AML-193 (cell line): Measurements from ENCODE around the gene LY86.

ENCODE experiments used
- DNase-seq, 2 experiments: peaks; one replicate each; lab custom pipeline; 2025; lab: John Stamatoyannopoulos, UW

The LY86 gene

GRCh38 chr6:6588064-6588923 lies at the start of gene LY86:
Gene LY86 (plus strand): TSS chr6:6588720. CDS start chr6:6588735, 15 bp downstream.
- DNase-seq: peak; percentile 36 to 53

DNA sequence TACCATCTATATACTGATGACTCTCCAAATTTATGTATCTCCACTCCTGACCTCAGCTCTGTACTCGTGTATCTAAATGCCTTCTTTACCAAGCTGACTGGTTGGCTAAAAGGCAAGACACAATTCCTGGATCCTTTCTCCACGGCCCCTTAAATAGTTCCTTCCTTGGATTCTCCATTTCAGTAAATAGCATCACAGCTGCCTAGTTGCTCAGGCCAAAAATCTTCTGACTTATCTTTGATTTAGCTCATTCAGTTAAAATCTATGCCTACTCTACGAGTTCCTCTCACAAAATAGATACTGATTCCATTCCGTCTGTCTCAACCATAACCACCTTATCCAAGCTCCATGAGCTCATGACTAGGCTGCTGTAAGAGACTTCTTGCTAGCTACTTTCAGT lies 49.5 kb upstream of the LY86 start:
- no peak for DNase-seq

- no peak for DNase-seq
These were observed 46.2 kb upstream of the LY86 start for GRCh38 chr6:6542357-6542756.

- no peak for DNase-seq
These were observed 45.2 kb upstream of the LY86 start for GRCh38 chr6:6543181-6543879.

DNA sequence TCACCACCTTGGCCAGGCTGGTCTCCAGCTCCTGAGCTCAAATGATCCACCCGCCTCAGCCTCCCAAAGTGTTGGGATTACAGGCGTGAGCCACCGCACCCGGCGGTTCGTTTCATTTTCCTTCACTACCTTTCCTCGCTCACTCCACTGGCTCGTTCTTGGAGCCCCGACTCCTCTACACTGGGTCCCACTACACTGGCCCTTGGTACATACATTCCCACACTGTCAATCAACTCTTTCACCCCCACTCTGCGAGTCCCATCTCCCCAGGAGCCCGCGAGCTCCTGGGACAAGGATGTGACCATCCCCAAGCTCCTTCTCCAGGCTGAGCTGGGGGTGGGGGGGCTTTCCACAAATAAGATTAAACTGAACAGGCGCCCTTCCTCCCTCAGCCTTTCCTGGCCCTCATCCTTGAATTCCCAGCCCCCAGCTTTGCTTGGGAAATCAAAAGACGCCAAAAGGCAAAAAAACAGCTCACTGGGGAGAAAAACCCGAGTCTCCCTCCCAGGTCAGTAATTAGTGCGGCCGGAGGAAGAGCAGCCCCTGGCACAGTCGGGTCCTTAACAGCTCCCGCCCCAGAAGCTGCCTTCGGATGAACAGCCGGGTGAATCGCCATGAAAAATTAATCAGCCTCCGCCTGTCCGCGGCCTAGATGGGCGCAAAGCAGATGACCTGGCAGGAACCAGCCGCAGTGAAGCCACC lies 42.8 kb upstream of the LY86 start:
- no peak for DNase-seq

- DNase-seq: peak in 1 of 2 experiments; percentile 55
These were observed 42.0 kb upstream of the LY86 start for GRCh38 chr6:6546318-6547109.

GRCh38 chr6:6547110-6547879 lies 41.2 kb upstream of the LY86 start:
- peak; percentile 87 to 93 for DNase-seq

DNA sequence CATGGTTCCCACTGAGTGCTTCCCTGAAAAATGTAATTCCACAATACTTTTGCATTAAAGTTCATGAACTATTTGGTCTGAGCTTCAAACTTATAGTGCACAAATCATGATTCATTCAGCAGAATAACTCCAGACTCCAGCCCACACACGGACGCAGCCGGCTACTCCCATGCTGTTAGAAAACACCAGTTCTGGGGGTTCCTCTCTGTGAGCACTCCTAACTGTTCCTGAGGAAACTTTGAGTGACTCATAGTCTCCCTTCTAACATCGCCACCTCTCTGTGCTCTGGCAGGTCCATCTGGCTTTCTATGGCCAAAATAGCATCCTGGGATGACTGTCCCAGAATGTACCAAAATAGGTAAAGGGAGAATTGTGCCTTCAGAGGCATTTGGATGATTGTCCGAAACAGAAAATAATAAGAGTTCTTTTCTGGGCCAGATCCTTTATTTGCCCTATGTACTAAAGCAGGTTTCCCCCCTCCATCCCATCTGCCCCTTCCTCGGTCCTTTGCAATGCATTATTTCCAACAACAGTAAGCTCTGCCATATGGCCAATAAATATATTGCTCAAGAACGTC lies 32.3 kb upstream of the LY86 start:
- no peak for DNase-seq

- DNase-seq: peak; percentile 85 to 89
These were observed 31.6 kb upstream of the LY86 start for GRCh38 chr6:6556738-6557503.

GRCh38 chr6:6557504-6557839 lies 31.0 kb upstream of the LY86 start:
- no peak for DNase-seq

- DNase-seq: peak in 1 of 2 experiments; percentile 4
These were observed 30.6 kb upstream of the LY86 start for GRCh38 chr6:6557886-6558285.

DNA sequence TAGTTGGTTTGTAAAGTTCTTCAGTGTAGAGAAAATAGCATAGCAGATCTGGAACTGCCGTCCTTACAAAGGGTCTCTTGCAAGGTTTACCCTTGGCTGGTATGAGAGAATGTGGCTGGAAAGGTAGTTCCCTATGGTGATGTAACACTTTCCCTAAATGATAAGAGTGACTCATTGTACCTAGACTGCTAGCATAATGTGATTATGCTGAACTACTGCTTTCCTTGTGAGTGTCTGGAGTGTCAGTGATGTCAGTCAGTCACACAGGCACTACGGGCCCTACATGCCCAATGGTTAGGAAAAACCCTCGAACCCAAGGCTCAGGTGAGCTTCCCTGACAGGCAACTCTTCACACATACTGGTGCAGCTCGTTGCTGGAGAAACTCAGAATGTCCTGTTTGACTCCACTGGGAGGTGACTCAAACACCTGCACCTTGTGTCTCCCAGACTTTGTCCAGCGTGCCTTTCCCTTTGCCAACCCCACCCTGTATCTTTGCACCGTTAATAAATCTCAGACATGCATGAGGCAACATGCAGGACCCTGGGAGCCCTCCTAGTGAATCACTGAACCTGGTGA lies 28.4 kb upstream of the LY86 start:
- DNase-seq: no peak

GRCh38 chr6:6560909-6561308 lies 27.6 kb upstream of the LY86 start:
- peak; percentile 38 to 45 for DNase-seq

DNA sequence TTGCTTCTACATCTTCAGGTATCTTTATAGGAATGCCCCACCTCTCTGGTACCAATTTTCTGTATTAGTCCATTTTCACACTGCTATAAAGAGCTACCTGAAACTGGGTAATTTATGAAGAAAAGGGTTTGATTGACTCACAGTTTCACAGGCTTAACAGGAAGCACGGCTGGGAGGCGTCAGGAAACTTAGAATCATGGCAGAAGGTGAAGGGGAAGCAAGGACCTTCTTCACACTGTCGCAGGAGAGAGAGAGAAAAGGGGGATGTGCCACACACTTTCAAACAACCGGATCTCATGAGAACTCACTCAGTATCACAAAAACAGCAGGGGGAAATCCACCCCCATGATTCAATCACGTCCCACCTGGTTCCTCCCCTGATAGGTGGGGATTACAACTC lies 24.4 kb upstream of the LY86 start:
- no peak for DNase-seq

DNA sequence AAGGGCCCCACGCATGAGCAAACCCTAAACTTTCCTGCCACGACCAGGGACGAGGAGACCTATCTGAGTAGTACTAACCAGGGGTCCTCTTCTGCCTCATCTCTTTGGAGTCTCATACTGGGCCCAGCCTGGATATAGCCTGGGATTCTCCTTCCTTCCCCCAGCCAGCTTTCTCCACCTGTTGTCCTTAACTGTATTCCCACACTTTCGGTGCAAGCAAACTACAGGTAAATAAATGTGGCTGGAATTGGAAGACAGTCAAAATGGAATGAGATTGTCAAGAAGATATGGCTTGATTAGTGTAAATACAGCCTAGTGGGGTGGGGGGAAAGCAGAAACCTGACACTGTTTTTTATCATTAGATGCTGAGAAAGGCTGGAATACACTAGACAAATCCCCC lies 23.5 kb upstream of the LY86 start:
- DNase-seq: no peak

GRCh38 chr6:6565488-6565887 lies 23.0 kb upstream of the LY86 start:
- DNase-seq: no peak

GRCh38 chr6:6566766-6567165 lies 21.8 kb upstream of the LY86 start:
- no peak for DNase-seq

DNA sequence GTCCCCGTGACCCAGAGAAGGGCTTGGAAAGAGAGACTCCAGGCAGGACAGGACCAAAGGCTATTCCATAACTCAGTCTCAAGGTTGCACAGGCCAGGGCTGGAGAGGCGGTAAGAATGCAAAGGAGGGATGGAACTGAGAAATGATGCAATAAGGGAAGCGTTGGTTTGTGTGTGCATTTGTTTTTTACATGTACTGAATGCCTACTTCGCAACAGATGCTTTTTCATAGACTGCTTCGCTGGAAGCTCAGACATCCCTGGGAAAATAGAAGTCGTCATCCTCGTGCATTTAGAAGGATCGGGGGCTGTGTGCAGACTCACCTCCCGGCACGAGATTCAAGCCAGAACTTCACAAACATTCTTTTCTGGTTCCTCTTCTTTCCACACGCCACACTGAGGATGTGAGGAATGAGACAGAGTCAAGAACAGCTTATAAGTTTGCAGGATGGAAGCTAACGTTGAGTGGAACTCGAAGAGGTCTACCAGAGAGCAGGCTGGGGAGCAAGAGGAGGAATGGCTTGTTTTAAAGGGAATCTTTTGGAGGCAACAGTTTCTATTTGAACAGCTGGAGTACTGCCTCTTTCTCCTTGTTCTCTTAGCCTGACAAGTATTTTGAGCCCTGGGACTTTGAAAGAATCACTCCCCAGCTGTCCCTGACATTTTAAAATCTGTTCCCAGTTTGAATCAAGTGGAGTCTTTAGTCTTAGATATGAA lies 19.3 kb upstream of the LY86 start:
- no peak for DNase-seq

DNA sequence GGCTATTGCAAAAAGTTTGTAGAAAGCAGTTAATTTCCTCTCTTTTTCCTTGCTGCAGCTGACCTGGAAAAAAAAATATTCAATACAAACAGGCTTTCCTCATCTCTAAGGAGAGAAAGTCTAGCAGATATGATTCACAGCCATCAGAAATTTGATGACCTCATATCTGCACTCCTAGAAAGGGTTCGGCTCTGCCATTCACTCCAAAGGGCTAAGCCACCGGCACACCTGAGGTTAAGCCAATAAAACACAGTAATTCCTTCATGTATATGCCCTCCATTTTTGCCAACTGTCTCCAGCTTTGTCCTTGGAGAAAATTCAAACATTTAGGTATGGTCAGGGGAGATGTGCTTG lies 18.7 kb upstream of the LY86 start:
- DNase-seq: no peak
